ENCODE data around the gene OPTC.

DNA sequence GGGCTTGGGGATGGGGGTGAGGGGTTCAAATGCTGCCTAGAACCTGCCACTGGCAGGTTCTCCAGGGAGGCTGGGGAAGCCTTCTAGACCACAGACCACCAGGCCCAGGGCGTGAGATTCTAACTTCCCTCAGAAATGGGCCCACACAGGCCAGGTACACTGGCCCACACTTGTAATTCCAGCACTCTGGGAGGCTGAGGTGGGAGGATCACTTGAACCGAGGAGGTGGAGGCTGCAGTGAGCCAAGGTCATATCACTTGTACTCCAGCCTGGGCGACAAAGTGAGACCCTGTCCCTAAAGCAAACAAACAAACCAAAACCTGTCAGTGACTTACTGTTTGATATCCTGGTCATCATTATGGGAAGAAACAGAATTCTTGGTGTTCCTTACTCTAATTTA, 31.7 kb downstream of the OPTC start:
- TF ChIP-seq HMG20B (CRISPR knock-in tag; conservative IDR thresholded peaks at IDR 0.05): no peak
- TF ChIP-seq ZSCAN30 (CRISPR knock-in tag; IDR thresholded peaks at IDR 0.05): no peak
- TF ChIP-seq CREB1 (IDR thresholded peaks at IDR 0.05): no peak
- TF ChIP-seq CREB1 (CRISPR knock-in tag; IDR thresholded peaks at IDR 0.05): no peak
- no peak for TF ChIP-seq SUZ12 (IDR thresholded peaks at IDR 0.05; ENCODE audit: low read depth, low read length)
- no peak for TF ChIP-seq CAMTA2 (CRISPR knock-in tag; IDR thresholded peaks at IDR 0.05; ENCODE audit: borderline replicate concordance)

Data from HepG2 (cell line).